Progenitor cell of endocrine pancreas (in vitro differentiated cells): ENCODE results near the gene UGT1A9. TPM values are rescaled to one million over a fixed set of nuclear protein-coding genes. Genes with fewer than 3 reads are reported as not detected.
"Not testable (repeated sequence)": the region's sequence is repeated elsewhere in the genome, so short reads cannot be mapped to it uniquely, and the experiment has no call there.

Source experiments
- DNase-seq: peaks from one replicate; pipeline ENCODE4 v3.0.0; 2021; ENCODE audit warnings: low spot score; ENCODE audit not compliant: unreplicated experiment
- H3K27ac Mint-ChIP-seq: 2 replicates; pipeline ENCODE4 v1.8.0; 2021; ENCODE audit warnings: mild to moderate bottlenecking, moderate library complexity, mixed read lengths
- H3K27me3 Mint-ChIP-seq: 2 replicates; pipeline ENCODE4 v1.8.0; 2021; ENCODE audit warnings: mixed read lengths
- H3K36me3 Mint-ChIP-seq: 2 replicates; pipeline ENCODE4 v1.8.0; 2022; ENCODE audit warnings: mixed read lengths; ENCODE audit not compliant: insufficient read depth
- H3K4me1 Mint-ChIP-seq: 2 replicates; pipeline ENCODE4 v1.8.0; 2021; ENCODE audit warnings: low read depth, mixed read lengths
- H3K4me3 Mint-ChIP-seq: 2 replicates; pipeline ENCODE4 v1.8.0; 2021; ENCODE audit warnings: low read depth, mild to moderate bottlenecking, moderate library complexity, mixed read lengths
- H3K9me3 Mint-ChIP-seq: 2 replicates; pipeline ENCODE4 v1.8.0; 2021; ENCODE audit warnings: low read depth, mixed read lengths
- total RNA-seq: library from RNA; stranded (reverse); gene quantifications from 2 replicates; pipeline ENCODE4 v1.2.1, GENCODE V29; 2021
- TF ChIP-seq, protein P1 (sequence below): fragments of 200-600 bp; sonication (generic); IDR thresholded peaks from one replicate; pipeline ENCODE4 v1.5.0; 2021; ENCODE audit warnings: antibody characterized with exemption, mild to moderate bottlenecking; ENCODE audit not compliant: unreplicated experiment

UGT1A9 gene
- total RNA-seq, 1 donor from 2014 or later, result not detected

- Mint-ChIP-seq H3K27me3 (peaks cover 5% of the 10 kb centered on the region), H3K4me1 (peaks cover 9% of the 10 kb centered on the region), H3K4me3 (no peak within 1 kb of the TSS), H3K36me3 (no peaks in the 10 kb centered on the region), H3K27ac (no peak within 1 kb of the TSS), H3K9me3 (no peaks in the 10 kb centered on the region)
- DNase-seq, result no peak
- TF ChIP-seq, protein P1, sequence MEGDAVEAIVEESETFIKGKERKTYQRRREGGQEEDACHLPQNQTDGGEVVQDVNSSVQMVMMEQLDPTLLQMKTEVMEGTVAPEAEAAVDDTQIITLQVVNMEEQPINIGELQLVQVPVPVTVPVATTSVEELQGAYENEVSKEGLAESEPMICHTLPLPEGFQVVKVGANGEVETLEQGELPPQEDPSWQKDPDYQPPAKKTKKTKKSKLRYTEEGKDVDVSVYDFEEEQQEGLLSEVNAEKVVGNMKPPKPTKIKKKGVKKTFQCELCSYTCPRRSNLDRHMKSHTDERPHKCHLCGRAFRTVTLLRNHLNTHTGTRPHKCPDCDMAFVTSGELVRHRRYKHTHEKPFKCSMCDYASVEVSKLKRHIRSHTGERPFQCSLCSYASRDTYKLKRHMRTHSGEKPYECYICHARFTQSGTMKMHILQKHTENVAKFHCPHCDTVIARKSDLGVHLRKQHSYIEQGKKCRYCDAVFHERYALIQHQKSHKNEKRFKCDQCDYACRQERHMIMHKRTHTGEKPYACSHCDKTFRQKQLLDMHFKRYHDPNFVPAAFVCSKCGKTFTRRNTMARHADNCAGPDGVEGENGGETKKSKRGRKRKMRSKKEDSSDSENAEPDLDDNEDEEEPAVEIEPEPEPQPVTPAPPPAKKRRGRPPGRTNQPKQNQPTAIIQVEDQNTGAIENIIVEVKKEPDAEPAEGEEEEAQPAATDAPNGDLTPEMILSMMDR, result no peak
These were observed 41.0 kb downstream of the UGT1A9 start, which contains the start of gene UGT1A5 for GRCh38 chr2:233712611-233713261. UGT1A5 (plus strand) TSS chr2:233712907; CDS start chr2:233712992, 85 bp downstream.

GRCh38 chr2:233713262-233713615, 41.5 kb downstream of the UGT1A9 start:
- DNase-seq, result no peak
- peaks cover under 1% of the 10 kb centered on the region for H3K9me3 Mint-ChIP-seq
- no peaks in the 10 kb centered on the region for H3K36me3 Mint-ChIP-seq
- H3K27me3 Mint-ChIP-seq, result peaks cover 5% of the 10 kb centered on the region
- H3K27ac Mint-ChIP-seq, result no peak overlapping the region
- TF ChIP-seq, protein P1, result no peak
- H3K4me1 Mint-ChIP-seq, result peaks cover 10% of the 10 kb centered on the region
- H3K4me3 Mint-ChIP-seq, result no peak overlapping the region

GRCh38 chr2:233714121-233714520, 42.4 kb downstream of the UGT1A9 start:
- Mint-ChIP-seq H3K9me3 (peaks cover 6% of the 10 kb centered on the region), H3K4me3 (no peak overlapping the region)

GRCh38 chr2:233718552-233718951, 46.9 kb downstream of the UGT1A9 start, which contains the start of gene UGT1A4:
UGT1A4 (plus strand) TSS chr2:233718736; CDS start chr2:233718821, 85 bp downstream.
- Mint-ChIP-seq H3K27ac (no peak within 1 kb of the TSS), H3K4me3 (no peak within 1 kb of the TSS), H3K36me3 (peaks cover 2% of the 10 kb centered on the region), H3K9me3 (peaks cover 12% of the 10 kb centered on the region), H3K4me1 (peaks cover 5% of the 10 kb centered on the region), H3K27me3 (peaks cover 5% of the 10 kb centered on the region)
- DNase-seq, result no peak
- TF ChIP-seq, protein P1, result no peak

More at GRCh38 chr2:233714121-233714520, 42.4 kb downstream of the UGT1A9 start:
- Mint-ChIP-seq H3K27ac (no peak overlapping the region), H3K36me3 (no peaks in the 10 kb centered on the region), H3K4me1 (peaks cover 13% of the 10 kb centered on the region), H3K27me3 (peaks cover 5% of the 10 kb centered on the region)
- TF ChIP-seq, protein P1, result no peak
- no peak for DNase-seq

DNA sequence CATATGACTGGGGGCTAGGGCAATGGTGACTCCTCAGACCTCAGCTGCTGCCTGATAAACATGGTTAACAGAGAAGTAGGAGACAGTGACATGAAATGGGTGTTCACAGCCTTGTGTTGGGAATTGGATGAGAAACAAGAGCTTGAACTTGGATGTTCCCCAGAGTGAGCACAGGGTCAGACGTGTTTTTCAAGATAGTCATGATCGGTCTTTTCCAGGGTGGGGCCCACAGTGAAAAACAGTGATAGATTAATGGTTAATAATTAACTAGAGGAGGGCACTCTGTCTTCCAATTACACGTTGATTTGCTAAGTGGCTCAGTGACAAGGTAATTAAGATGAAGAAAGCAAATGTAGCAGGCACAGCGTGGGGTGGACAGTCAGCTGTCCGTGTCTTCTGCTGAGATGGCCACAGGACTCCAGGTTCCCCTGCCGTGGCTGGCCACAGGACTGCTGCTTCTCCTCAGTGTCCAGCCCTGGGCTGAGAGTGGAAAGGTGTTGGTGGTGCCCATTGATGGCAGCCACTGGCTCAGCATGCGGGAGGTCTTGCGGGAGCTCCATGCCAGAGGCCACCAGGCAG, 57.1 kb downstream of the UGT1A9 start, which contains the start of gene UGT1A3:
Gene UGT1A3 (plus strand): TSS at position 320 of the 579 bp plus-strand sequence. CDS start 85 bp downstream, at position 405.
- H3K4me1 Mint-ChIP-seq, result peaks cover 9% of the 10 kb centered on the region
- peaks cover 5% of the 10 kb centered on the region for H3K9me3 Mint-ChIP-seq
- no peaks in the 10 kb centered on the region for H3K27me3 Mint-ChIP-seq
- no peak for DNase-seq
- H3K36me3 Mint-ChIP-seq, result no peaks in the 10 kb centered on the region
- H3K4me3 Mint-ChIP-seq, result no peak within 1 kb of the TSS
- TF ChIP-seq, protein P1, result no peak
- no peak within 1 kb of the TSS for H3K27ac Mint-ChIP-seq

DNA sequence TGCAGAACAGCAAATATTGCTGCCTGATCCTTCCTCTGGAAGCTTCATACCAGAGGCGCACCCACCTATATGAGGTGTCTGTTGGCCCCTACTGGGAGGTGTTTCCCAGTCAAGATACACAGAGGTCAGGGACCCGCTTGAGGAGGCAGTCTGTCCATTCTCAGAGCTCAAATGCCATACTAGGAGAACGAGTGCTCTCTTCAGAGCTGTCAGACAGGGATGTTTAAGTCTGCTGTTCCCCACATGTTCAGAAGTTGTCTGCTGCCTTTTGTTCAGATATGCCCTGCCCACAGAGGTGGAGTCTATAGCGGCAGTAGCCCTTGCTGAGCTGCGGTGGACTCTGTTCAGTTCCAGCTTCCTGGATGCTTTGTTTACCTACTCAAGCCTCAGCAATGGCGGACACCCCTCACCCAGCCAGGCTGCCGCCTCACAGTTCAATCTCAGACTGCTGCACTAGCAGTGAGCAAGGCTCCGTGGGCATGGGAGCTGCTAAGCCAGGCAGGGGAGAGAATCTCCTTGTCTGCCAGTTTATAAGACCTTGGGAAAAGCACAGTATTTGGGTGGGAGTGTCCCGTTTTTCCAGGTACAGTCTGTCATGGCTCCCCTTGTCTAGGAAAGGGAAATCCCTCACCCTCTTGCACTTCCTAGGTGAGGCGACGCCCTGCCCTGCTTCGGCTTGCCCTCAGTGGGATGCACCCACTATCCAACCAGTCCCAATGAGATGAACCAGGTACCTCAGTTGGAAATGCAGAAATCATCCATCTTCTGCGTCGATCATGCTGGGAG, 65.4 kb downstream of the UGT1A9 start:
- H3K27me3 Mint-ChIP-seq, H3K27ac Mint-ChIP-seq, DNase-seq, H3K36me3 Mint-ChIP-seq, H3K4me3 Mint-ChIP-seq: not testable (repeated sequence)
- H3K4me1 Mint-ChIP-seq, result peaks cover 11% of the 10 kb centered on the region
- H3K9me3 Mint-ChIP-seq, result peaks cover 13% of the 10 kb centered on the region
